NCI-H2107 treated with DMSO at 0.1 percent for 48 hours (cell line): Measurements from ENCODE around the gene CNOT11.
A peak's percentile ranks its signal among the peaks of the same experiment; 100 is the strongest.
"Not testable (repeated sequence)": the region's sequence is repeated elsewhere in the genome, so short reads cannot be mapped to it uniquely, and the experiment has no call there.

Source experiments
- DNase-seq: peaks from one replicate; lab custom pipeline; 2025; ENCODE audit not compliant: unreplicated experiment; lab: John Stamatoyannopoulos, UW

Gene CNOT11

DNA sequence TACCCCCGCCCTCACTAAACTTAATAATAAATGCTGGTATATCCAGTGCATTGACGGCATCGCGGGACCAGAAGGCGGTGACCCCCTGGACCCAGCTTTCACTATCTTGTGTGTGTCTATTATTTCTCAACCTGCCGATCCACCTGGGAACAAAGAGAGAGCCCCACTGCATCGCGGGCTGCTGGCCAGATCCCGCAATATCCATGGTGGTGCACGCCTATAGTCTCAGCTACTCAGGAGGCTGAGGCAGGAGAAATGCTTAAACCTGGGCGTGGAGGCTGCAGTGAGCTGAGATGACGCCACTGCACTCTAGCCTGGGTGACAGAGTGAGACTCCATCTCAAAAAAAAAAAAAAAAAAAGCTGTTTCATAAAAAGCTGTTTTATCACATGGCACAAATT lies 7.8 kb upstream of the CNOT11 start:
- DNase-seq = not testable (repeated sequence)

DNA sequence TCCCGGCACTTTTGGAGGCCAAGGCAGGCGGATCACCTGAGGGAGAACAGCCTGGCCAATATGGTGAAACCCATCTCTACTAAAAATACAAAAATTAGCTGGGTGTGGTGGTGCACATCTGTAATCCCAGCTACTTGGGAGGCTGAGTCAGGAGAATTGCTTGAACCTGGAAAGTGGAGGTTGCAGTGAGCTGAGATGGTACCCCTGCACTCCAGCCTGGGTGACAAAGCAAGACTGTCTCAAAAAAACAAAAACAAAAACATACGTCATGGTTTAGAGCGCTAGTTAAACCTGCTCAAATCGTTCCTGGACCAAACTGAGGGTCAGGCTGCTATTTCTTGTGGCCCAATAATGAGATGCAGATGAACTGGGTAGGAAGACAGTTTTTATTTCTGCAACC lies 7.2 kb upstream of the CNOT11 start:
- DNase-seq = not testable (repeated sequence)

DNA sequence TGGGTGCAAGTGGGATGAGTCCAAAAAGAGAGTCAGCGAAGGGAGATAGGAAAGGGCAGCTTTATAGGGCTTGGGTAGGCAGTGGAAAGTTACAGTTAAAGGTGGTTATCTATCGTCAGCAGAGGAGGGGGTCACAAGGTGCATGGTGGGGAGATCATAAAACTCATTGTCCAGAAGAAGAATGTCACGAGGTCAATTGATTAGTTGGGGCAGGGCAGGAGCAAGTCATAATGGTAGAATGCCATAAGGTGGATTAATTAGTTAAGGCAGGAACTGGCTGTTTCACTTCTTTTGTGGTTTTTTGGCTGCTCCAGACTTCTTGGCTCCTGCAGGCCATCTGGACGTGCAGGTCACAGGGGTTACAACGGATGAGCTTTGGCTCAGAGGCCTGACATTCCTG lies 3.9 kb upstream of the CNOT11 start:
- not testable (repeated sequence) for DNase-seq

DNA sequence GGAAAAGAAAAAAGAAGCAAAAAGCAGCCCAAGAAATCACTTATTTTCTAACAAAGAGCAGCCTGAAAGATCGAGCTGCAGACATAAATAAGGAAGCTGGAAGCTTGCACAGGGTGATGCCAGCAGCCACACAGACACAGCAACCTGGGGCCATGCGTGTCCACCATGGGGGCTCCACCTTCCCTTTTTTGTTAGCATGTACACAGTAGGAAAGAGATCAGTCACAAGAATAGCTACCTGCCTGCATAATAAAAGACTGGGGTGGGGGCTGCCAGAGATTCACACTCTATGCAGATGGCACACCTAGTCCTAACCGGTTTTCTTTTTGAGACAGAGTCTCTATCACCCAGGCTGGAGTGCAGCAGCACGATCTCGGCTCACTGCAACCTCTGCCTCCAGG lies 2.9 kb upstream of the CNOT11 start:
- no peak for DNase-seq

DNA sequence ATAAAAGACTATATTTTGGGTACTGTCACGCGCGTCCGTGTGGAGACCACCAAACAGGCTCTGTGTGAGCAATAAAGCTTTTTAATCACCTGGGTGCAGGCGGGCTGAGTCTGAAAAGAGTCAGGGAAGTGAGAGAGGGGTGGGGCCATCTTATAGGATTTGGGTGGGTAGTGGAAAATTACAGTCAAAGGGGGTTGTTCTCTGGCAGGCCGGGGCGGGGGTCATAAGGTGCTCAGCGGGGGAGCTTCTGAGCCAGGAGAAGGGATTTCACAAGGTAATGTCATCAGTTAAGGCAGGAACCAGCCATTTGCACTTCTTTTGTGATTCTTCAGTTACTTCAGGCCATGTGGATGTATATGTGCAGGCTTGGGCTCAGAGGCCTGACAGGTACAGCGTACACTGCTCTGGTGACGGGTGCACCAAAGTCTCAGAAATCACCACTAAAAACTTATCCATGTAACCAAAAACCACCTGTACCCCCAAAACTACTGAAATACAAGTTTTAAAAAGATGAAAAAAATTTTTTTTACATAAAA lies 1.4 kb upstream of the CNOT11 start:
- not testable (repeated sequence) for DNase-seq

DNA sequence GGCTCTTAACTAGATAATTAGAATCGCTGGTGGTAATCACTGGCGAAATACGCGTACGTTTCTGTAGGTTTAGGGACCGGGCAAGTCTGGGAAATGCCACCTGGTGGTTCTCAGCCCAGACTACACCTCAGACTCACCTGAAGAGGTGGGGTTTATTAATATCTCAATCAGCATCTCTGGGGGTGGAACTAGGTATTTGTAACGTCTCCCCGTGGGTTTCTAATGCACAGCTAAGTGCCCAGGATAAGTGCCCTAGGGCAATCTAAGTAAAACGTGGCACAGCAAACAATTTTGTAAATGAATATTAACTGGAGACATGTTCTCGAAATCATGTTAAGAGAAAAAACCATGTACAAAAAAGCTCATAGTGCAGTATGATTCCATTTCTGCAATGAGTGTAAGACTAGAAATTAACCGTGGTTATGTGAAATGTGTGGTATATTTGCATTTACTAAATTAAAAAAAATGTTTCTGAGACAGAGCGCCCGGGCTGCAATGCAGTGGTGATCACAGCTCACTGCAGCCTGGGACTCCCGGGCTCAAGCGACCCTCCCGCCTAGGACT lies 760 bp upstream of the CNOT11 start:
- peak; percentile 51 for DNase-seq

DNA sequence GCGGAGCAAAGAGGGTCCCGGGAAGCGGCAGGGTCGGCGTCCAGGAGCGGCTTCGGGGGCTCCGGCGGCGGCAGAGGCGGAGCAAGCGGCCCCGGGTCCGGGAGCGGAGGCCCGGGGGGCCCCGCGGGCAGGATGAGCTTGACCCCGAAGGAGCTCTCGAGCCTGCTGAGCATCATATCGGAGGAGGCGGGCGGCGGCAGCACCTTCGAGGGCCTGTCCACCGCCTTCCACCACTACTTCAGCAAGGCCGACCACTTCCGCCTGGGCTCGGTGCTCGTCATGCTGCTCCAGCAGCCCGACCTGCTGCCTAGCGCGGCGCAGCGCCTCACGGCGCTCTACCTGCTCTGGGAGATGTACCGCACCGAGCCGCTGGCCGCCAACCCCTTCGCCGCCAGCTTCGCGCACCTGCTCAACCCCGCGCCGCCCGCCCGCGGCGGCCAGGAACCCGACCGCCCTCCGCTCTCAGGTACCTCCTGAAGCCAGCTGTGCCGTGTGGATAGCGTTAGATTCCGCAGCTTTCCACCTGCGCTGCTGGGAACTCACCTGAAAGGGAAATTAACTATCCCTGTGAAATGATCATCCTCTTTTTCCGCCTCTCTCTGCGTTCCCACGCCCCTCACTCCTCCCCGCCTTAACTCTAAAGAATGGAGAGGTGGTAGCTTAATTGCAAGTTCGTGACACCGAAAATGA lies 472 bp downstream of the CNOT11 start:
- DNase-seq = no peak

DNA sequence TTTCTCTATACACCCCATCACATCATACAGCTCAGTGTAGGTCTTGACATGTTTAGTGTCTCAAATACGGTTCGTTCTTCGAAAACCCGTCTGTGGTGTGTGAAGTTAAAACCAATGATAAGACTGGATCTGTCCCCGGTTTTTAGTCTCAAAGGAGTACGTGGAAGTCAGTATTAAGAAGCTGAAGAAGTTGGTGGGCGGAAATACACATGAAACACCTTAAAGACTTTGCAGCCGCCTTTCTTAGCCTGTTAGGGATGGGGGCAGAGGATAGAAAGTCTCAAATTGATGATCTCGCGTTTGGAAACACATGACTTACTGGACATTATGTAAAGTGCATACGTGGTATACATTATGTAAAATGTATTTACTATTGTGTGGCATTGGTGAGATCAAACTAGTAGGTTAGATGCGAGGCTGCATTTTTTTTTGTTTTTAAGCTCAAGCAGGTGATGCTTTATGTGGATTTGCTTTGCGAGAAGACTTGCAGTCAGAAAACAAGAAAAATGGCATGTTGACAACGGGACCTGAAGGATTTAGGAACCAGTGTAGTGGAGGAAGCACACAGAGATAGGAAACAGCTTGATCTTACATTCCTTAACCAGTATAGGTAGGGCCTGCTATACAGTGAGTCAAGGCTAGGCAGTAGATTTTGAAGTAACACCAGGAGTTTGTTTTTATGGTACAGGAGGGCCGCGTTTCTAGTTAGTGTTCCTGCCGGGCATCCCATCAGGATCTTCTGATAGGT lies 1.2 kb downstream of the CNOT11 start:
- DNase-seq = no peak

DNA sequence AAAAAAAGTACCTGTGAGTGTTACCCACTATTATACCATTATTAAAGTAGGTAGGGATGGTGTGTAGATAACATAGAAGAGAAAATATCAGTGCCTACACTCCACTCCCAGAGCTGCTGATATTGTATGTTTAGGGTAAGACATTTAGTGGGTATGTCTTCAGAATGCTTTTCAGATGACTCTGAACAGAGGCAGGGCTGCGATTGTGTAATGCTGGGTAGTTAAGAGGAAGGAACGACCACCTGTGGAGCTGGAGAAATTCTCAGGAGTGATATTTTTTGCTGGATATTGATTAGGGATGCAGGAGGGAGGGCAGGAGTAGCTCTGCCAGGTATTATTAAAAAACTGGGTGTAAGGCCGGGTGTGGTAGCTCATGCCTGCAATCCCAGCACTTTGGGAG lies 2.8 kb downstream of the CNOT11 start:
- no peak for DNase-seq

DNA sequence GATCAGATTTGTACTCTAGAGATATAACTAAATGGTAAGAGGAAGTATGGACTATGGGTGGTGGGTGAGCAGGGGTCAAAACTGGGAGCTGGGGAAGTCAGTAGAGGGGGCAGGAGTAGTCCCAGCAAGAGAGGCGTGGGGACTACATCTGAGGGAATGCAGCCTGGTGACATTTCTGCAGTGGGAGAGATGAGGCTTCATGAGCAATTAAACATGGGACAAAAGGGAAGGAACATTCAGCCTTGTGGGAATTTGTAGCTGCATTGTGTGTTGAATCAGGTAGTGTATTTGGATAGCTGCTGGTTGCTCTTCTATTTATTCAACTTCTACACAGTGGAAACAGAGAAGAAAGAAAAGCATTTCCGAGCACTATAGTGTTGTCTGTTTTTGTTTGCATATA lies 3.6 kb downstream of the CNOT11 start:
- DNase-seq = no peak

DNA sequence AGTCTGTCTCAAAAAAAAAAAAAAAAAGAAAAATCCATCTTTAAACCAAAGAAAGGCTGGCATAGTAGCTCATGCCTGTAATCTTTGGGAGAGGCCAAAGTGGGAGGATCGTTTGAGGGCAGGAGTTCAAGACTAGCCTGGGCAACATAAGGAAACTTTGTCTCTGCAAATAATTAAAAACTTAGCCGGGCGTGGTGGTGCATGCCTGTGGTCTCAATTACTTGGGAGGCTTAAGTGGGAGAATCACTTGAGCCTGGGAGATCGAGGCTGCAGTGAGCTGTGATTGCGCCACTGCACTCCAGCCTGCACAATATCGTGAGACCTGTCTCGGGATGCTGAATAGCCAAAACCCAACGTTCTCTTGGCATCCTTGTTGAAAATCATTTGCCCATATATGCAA lies 6.1 kb downstream of the CNOT11 start:
- DNase-seq = no peak

DNA sequence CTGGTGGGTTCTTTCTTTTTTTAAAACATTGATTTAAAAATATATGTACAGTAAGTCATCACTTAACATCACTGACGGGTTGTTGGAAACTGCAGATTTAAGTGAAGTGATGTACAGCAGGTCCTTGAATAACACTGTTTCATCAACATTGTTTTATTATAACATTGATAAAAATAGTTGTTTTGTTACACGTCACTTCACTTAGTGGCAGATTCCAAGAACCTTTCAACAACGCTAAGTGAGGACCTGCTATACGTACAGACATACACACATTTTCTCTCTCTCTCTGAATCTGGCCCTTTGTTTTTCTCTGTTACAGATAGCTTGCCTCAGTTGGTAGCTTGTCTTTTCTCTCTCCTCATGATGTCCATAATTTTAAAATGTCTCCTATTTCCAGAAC lies 9.5 kb downstream of the CNOT11 start:
- no peak for DNase-seq

DNA sequence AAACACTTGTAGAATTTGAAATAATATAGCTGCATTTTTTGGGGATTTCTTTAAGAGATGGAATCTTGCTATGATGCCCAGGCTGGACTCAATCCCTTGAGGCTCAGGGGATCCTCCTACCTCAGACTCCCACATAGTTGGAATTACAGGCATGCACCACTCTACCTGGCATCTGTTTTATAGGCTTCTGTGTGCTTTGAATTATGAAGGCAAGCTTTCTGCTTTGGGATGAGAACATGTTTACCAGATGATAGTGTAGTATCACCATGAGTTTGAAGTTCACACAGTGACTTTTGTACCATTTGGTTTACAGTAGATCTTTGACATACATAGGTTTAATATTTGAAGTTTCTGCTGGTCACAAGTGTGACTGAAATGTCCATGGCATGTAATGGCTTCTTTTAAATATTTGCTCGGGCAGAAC lies 10.7 kb downstream of the CNOT11 start:
- no peak for DNase-seq

DNA sequence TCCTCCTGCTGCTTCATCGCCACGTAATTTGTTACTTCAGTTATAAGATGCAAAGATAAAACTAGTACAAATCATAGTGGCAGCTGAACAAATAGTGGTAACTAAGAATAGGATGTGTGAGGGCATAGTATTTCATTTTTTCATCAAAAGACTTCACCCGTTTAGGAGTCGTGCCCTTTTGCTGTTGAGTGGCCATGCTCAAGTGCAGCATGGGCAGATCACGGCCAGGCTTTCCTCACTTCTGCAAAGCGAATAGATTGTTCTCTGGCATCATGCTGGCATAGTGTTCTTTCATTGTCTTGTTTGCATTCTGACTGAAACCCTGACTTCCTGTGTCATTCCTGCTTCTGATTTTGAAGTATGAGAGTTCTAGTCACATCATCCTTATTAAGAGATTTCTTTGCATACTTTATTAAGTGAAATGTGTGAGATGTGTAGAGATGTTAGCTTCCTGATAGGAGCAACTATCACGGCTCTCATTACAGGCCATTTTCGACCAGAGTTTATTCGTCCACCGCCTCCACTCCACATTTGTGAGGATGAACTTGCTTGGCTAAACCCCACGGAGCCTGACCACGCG lies 11.8 kb downstream of the CNOT11 start:
- no peak for DNase-seq

DNA sequence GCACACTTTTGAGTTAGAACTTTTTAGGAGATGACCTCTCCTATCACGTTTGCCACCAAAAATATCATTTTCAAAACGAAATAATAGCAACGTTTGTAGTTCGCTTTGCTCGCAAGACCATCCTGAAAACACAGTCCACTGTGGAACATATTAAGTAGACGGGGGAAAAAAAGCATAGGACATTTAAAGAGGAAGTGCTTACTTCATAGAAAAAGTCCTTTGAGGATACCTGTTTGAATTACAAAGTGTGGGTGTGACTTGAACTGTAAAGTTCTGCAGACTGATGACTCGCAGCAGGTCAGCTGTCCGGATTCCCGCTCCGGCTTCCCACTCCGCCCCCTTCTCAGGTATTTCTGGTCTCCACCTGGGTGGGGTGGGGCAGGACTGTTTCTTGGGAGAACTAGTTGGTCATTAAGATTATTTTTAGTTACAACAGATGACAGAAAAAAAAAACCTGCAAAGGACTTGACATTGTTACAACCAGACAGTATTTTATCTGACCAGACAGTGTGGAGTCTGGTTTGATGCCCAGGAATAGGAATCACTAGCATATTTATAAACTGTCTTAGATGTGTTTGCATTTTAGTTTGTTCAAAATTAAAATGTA lies 13.3 kb downstream of the CNOT11 start:
- no peak for DNase-seq

DNA sequence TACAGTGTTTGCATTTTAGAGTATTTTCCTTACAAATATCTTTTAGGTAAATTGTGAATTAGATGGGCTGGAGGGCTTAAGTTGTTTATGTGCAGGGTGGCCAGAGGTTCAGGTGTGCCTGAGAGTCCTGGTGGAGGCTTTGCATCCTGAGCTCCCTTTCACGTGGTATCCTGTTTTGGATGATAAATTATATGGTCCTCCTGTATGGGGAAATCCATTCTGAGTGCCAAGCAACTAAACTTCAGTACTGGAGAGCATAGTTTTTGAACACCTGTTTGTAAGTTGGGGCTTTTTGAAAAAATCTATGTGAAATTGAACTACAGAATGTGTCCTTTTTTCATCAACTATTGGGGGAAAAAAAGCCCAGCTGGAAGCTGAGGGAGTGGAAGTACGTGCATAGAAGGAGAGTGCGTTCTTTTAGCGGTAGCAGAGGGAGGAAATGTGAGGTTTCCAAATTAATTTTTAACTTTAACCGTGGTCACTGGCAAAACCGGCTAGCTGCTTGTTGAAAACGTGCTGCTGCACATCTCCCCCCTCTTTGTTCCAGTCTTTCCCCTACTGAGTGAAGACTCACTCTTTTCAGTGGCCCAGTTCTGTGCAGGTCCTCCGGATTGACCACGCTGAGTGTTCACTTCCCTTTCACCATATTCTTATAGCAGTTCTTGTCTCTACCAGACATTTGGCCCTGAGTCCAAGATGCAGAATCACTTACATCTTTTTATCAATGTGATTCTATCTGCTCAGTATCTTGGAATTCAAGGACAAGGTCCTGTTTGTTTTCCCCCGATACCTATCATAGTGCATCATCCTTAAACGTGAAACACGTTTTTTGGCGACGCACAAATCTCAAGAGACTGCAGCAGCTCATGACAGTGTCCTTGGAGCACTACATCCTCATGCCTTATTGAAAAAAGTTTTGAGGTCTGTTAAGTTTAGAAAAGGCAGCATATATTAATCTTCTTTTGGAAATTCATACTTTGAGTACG lies 15.3 kb downstream of the CNOT11 start:
- DNase-seq = no peak

DNA sequence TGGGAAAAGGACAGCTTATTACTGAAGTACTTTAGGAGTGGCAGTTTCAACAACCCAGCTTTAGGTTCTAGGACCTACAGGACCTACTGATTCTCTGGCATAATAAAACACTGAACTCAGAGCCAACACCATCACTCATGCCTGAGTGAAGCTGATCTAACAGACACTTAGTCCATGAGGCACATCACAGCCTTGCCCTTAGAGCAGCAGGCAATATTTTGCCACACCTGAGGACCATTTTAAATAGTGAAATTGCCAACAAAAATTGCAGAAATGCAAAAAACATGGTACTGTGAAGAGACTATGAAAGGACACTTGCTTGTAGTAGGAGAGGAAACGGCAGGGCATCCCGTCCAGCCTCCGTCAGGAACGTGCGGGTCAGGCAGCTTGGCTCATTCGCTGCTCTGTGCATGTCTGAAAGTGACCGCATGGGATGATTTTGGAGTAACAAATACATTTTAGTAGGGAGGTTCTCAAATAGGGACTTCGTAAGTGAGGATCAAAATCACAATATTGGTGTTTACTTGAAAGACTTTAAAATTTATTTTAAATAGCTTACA lies 18.1 kb downstream of the CNOT11 start:
- no peak for DNase-seq

DNA sequence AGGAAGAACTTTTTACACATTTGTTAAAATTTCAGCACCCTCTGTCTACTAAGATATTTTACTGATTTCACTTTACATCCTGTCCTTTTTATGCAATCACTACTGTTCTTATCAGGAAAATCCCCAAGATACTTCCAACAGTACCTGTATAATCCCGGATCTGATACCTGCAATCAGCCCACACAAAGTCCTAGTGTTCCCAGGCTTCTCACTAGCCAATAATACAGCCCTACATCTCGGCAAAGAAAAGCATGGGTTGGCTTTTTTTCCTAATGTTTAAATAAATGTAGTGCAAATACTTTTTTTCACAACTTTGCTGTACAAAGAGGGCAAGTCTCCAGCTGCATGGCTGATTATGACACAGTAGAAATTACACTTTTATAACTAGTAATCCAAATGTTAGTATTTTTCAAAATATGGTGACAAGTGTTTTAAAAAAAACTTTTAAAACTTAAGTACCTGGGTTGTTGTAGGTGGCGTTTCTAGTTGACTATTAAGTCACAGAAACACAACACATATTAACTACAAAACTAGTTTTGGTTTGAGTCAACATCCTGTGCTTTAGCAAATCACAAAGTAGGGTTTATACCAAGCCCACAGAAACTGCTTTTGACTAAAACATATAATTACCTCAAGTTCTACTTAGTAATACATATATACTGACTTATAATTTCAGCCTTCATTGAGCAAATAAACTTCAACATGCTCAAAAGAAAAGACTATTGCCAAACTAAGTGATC lies 19.5 kb downstream of the CNOT11 start:
- no peak for DNase-seq

DNA sequence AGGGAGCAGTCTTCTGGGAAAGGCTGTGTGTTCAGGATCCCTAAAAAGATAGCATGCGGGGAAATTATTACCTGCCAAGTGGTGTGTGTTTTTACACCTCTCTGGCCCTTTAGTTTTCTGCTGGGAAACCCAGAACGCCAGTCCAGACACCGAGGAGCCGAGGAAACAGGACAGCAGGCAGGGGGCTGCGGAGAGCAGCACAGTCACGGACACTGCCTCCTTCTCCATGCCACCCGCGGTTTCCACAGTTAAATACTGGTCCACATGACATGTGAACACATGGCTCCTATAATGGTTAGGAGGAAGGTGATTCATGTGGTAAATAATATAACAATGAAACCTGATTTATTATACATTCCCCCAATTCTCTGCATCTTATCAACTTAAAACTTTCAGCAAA lies 20.4 kb downstream of the CNOT11 start:
- DNase-seq = no peak
